ENCODE measurements around the gene UFC1.

Gene UFC1

DNA sequence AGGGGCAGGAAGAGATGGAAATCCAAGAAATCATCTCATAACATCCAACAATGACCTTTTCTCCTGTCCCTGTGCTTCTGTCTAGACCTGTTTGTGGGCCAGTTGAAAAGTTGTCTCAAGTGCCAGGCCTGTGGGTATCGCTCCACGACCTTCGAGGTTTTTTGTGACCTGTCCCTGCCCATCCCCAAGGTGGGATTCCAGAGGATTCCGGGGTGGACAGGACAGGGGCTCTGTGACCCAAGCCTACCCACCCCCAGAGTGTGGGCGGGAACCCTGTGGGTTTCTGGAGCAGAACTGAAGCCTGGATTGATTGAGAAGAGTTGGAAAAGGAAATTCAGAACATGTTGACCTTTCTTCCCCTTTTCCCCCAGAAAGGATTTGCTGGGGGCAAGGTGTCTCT lies 10.0 kb downstream of the UFC1 start:
- Histone ChIP-seq H3K4me3 (ENCODE audit: low read depth, low read length) (no peak overlapping the region), H3K9me3 (ENCODE audit: control insufficient read depth, insufficient read depth, low read length) (no peaks in the 10 kb centered on the region), H3K9ac (ENCODE audit: low read depth, low read length) (no peak overlapping the region), H3K27me3 (ENCODE audit: control insufficient read depth, insufficient read depth, low read length) (no peaks in the 10 kb centered on the region), H3K36me3 (ENCODE audit: control insufficient read depth, insufficient read depth, low read length) (peaks cover 10% of the 10 kb centered on the region), H3K4me1 (ENCODE audit: control insufficient read depth, insufficient read depth, low read length) (no peaks in the 10 kb centered on the region)

DNA sequence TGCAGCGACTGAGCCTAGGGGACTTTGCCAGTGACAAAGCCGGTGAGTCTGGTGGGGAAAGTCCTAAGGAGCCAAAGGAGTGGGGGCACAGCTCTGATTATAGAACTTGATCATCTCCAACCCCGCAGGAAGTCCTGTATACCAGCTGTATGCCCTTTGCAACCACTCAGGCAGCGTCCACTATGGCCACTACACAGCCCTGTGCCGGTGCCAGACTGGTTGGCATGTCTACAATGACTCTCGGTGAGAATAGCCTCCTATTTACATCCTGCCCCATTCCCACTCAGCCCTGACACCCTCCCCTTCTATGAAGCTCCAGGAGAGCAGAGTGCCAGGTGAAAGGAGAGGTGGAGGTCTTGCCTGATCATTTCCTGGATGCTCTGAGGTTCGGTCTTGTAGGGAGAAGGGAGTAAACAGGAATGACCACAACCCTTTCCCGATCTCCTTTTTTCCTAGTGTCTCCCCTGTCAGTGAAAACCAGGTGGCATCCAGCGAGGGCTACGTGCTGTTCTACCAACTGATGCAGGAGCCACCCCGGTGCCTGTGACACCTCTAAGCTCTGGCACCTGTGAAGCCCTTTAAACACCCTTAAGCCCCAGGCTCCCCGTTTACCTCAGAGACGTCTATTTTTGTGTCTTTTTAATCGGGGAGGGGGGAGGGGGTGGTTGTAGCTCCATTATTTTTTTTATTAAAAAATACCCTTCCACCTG lies 11.3 kb downstream of the UFC1 start:
- H3K4me3 ChIP-seq (ENCODE audit: low read depth, low read length), result peak overlapping the region; percentile 96
- no peaks in the 10 kb centered on the region for H3K4me1 ChIP-seq (ENCODE audit: control insufficient read depth, insufficient read depth, low read length)
- H3K9ac ChIP-seq (ENCODE audit: low read depth, low read length), result peak overlapping the region; percentile 37
- no peaks in the 10 kb centered on the region for H3K9me3 ChIP-seq (ENCODE audit: control insufficient read depth, insufficient read depth, low read length)
- H3K36me3 ChIP-seq (ENCODE audit: control insufficient read depth, insufficient read depth, low read length), result peaks cover 17% of the 10 kb centered on the region
- no peaks in the 10 kb centered on the region for H3K27me3 ChIP-seq (ENCODE audit: control insufficient read depth, insufficient read depth, low read length)

DNA sequence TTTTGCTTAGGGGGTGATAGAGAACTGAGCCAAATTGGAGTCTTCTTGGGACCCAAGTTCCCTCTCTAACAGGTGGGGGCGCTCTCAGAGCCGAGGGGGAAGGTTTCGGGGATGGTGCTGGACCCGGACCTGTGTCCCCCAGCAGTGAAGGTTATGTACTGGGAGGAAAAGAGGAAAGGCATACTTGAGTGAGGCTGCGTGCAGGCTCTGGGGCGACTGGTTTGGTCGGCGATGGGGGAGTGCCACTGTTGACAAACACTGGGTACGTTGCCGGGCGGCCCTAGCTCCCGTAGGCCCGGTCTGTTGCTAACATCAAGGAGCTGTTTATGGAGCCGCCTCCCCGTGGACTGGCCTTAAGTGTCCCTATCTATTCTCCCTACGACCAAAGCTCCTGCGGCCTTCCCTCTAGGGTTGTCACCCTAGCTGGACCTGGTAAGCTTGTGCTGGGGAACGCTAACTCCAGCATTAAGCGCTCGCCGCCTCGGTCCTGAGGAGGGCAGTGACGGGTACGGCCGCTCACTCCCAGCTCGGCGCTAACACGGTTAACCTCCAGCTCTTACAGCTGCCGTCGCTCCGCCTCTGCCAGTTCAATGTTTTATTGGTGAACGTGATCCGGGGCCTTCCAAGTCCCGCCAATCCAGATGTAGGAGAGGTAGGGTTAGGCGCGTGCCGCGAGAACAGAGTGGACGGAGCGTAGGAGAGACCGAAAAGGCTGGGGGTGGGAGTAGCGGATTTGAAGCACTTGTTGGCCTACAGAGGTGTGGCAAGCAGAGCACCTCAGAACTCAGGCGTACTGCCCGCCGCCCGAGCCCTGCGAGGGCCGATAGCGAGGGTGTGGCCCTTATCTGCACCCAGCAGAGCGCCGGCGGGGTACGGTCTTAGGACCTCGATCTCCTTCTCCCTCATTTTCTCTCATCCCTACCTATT lies 12.2 kb downstream of the UFC1 start, which contains the start of gene PPOX:
Gene PPOX (plus strand): TSS at position 685 of the 927 bp plus-strand sequence. CDS start 422 bp downstream, outside the sequence.
- H3K4me1 ChIP-seq (ENCODE audit: control insufficient read depth, insufficient read depth, low read length), result no peaks in the 10 kb centered on the region
- H3K36me3 ChIP-seq (ENCODE audit: control insufficient read depth, insufficient read depth, low read length), result peaks cover 25% of the 10 kb centered on the region

DNA sequence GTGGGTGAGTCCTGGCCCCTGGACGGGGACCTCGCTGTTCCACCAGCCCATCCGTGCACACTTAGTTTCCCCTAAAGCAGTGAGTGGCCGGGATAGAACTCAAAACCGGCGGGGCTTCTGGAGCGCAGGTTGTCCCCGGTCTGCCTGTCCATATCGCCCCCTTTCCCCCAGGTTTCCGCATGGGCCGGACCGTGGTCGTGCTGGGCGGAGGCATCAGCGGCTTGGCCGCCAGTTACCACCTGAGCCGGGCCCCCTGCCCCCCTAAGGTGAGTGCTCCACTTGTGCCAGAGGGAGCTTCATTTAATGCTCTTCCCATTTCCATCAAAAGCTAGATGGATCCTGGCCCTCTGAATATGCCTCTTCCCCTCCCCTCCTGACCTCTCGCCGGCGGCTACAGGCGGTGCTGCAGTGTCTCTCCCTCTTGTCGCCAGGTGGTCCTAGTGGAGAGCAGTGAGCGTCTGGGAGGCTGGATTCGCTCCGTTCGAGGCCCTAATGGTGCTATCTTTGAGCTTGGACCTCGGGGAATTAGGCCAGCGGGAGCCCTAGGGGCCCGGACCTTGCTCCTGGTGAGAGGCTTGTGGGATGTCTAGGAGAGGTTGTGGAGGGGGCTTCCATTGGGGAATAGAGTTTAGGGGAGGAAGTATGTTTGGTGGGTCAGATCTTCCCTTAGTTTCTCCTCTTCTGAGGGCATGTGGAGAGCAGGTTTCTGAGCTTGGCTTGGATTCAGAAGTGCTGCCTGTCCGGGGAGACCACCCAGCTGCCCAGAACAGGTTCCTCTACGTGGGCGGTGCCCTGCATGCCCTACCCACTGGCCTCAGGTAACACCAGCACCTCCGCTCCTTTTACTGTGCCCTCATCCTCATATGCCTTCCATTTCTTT lies 13.1 kb downstream of the UFC1 start:
- H3K4me3 ChIP-seq (ENCODE audit: low read depth, low read length), result peak overlapping the region; percentile 96
- peaks cover 34% of the 10 kb centered on the region for H3K36me3 ChIP-seq (ENCODE audit: control insufficient read depth, insufficient read depth, low read length)
- no peaks in the 10 kb centered on the region for H3K4me1 ChIP-seq (ENCODE audit: control insufficient read depth, insufficient read depth, low read length)
- H3K9ac ChIP-seq (ENCODE audit: low read depth, low read length), result peak overlapping the region; percentile 73
- H3K27me3 ChIP-seq (ENCODE audit: control insufficient read depth, insufficient read depth, low read length), result no peaks in the 10 kb centered on the region
- H3K9me3 ChIP-seq (ENCODE audit: control insufficient read depth, insufficient read depth, low read length), result no peaks in the 10 kb centered on the region

More for the DNA sequence above, 12.2 kb downstream of the UFC1 start, which contains the start of gene PPOX:
- Histone ChIP-seq H3K4me3 (ENCODE audit: low read depth, low read length) (peak within 1 kb of the TSS; percentile 96), H3K9ac (ENCODE audit: low read depth, low read length) (peak within 1 kb of the TSS; percentile 73), H3K9me3 (ENCODE audit: control insufficient read depth, insufficient read depth, low read length) (no peaks in the 10 kb centered on the region), H3K27me3 (ENCODE audit: control insufficient read depth, insufficient read depth, low read length) (no peaks in the 10 kb centered on the region)

DNA sequence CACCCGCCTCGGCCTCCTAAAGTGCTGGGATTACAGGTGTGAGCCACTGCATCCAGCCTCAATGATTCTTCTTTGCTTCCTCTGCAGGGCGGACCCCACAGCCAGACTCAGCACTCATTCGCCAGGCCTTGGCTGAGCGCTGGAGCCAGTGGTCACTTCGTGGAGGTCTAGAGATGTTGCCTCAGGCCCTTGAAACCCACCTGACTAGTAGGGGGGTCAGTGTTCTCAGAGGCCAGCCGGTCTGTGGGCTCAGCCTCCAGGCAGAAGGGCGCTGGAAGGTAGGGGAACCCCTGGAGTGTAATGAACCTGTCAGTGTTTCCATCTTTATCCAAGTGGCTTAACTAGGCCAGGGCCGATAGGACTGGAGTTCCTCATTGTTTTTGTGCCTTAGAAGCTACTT lies 15.1 kb downstream of the UFC1 start:
- H3K9me3 ChIP-seq (ENCODE audit: control insufficient read depth, insufficient read depth, low read length), result no peaks in the 10 kb centered on the region
- peaks cover 37% of the 10 kb centered on the region for H3K36me3 ChIP-seq (ENCODE audit: control insufficient read depth, insufficient read depth, low read length)
- no peaks in the 10 kb centered on the region for H3K4me1 ChIP-seq (ENCODE audit: control insufficient read depth, insufficient read depth, low read length)
- H3K27me3 ChIP-seq (ENCODE audit: control insufficient read depth, insufficient read depth, low read length), result no peaks in the 10 kb centered on the region
- no peak overlapping the region for H3K4me3 ChIP-seq (ENCODE audit: low read depth, low read length)
- no peak overlapping the region for H3K9ac ChIP-seq (ENCODE audit: low read depth, low read length)

DNA sequence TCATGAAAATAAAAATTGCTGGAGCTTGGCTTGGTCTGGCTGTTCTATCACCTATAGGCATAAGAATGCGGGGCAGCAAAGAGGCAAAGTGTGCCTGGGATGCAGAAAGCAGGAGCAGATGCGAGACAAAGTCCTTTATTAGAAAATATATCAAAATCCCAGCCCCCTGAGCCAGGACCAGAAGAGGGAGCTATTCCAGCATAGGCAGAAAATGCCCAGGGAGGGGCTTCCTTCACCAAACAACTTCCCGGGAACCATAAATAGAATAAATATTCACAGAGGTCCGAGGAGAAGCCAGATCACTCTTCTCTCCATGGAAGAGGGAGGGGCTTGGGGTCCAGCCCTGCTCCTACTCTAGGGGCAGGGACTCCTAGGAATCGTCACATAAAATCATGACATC lies 17.4 kb downstream of the UFC1 start:
- Histone ChIP-seq H3K9me3 (ENCODE audit: control insufficient read depth, insufficient read depth, low read length) (no peaks in the 10 kb centered on the region), H3K9ac (ENCODE audit: low read depth, low read length) (no peak overlapping the region), H3K4me3 (ENCODE audit: low read depth, low read length) (no peak overlapping the region), H3K27me3 (ENCODE audit: control insufficient read depth, insufficient read depth, low read length) (no peaks in the 10 kb centered on the region), H3K36me3 (ENCODE audit: control insufficient read depth, insufficient read depth, low read length) (peaks cover 37% of the 10 kb centered on the region), H3K4me1 (ENCODE audit: control insufficient read depth, insufficient read depth, low read length) (no peaks in the 10 kb centered on the region)

DNA sequence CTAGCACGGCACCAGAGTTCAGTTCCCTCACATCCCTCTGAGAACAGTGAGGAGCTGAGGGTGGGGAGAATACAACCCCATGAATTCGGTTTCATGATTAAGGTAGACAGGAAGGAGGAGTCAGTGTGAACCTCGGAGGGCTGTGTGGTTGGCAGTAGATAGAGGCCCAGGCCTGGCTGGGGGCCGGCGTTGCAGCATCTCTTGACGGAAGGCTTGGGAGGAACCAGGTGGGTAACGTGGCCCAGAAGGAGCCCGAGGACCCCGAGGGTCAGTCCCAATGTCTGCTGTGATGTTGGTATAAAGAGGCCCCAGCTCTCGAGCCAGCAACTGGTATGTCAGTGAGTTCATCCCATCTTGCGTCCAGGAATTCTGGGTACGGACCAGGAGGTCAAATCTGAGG lies 17.9 kb downstream of the UFC1 start:
- no peaks in the 10 kb centered on the region for H3K4me1 ChIP-seq (ENCODE audit: control insufficient read depth, insufficient read depth, low read length)
- H3K4me3 ChIP-seq (ENCODE audit: low read depth, low read length), result no peak overlapping the region
- H3K27me3 ChIP-seq (ENCODE audit: control insufficient read depth, insufficient read depth, low read length), result no peaks in the 10 kb centered on the region
- no peaks in the 10 kb centered on the region for H3K9me3 ChIP-seq (ENCODE audit: control insufficient read depth, insufficient read depth, low read length)
- peaks cover 37% of the 10 kb centered on the region for H3K36me3 ChIP-seq (ENCODE audit: control insufficient read depth, insufficient read depth, low read length)
- no peak overlapping the region for H3K9ac ChIP-seq (ENCODE audit: low read depth, low read length)

DNA sequence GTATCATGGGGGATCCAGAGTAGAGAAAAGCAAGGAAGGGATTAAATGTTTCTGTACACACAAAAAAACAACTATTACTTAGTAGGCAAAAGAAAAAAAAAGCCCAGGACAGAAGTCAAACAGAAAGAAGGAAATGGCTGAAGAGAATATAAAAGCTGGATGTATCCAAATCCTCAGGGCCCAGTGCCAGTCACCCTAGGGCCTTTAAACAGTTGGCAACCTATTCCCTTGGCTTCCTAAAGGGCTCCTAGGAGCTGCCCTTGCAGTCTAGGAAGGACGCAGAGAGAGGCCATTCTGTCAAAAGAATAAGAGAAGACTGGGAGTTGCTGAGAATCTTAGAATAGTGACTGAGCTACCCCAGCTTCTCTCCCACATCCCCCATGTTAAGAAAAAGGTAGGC lies 18.6 kb downstream of the UFC1 start:
- H3K36me3 ChIP-seq (ENCODE audit: control insufficient read depth, insufficient read depth, low read length), result peaks cover 37% of the 10 kb centered on the region
- H3K4me3 ChIP-seq (ENCODE audit: low read depth, low read length), result no peak overlapping the region
- no peaks in the 10 kb centered on the region for H3K4me1 ChIP-seq (ENCODE audit: control insufficient read depth, insufficient read depth, low read length)
- H3K9me3 ChIP-seq (ENCODE audit: control insufficient read depth, insufficient read depth, low read length), result no peaks in the 10 kb centered on the region
- no peaks in the 10 kb centered on the region for H3K27me3 ChIP-seq (ENCODE audit: control insufficient read depth, insufficient read depth, low read length)
- no peak overlapping the region for H3K9ac ChIP-seq (ENCODE audit: low read depth, low read length)

DNA sequence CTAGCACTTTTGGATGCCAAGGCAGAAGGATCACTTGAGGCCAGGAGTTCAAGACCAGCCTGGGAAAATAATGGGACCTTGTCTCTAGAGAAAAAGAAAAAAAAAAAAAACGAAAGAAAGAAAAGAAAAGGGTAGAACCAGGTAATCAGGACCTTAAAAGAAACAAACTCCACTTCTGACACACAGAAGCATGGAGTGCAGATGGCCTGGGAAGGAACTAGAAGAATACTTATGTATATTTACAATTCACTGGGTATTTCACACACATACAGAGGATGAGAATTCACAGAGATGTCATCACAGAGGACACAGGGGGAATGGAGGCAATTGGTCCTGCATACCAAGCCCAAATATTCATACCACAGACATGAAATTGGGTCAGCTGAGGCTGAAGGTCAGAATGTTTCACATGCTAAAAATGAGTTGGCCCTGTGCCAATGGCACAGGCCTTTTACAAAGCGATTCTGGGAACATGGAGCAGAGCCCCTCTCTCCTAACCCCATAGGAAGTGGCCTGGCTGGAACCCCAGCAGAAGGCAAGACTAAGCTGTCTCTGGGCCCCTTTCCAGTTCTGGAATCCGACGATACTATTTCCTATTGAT lies 19.1 kb downstream of the UFC1 start:
- Histone ChIP-seq H3K4me3 (ENCODE audit: low read depth, low read length) (no peak overlapping the region), H3K4me1 (ENCODE audit: control insufficient read depth, insufficient read depth, low read length) (no peaks in the 10 kb centered on the region), H3K9me3 (ENCODE audit: control insufficient read depth, insufficient read depth, low read length) (no peaks in the 10 kb centered on the region), H3K9ac (ENCODE audit: low read depth, low read length) (no peak overlapping the region), H3K27me3 (ENCODE audit: control insufficient read depth, insufficient read depth, low read length) (no peaks in the 10 kb centered on the region), H3K36me3 (ENCODE audit: control insufficient read depth, insufficient read depth, low read length) (peaks cover 37% of the 10 kb centered on the region)

DNA sequence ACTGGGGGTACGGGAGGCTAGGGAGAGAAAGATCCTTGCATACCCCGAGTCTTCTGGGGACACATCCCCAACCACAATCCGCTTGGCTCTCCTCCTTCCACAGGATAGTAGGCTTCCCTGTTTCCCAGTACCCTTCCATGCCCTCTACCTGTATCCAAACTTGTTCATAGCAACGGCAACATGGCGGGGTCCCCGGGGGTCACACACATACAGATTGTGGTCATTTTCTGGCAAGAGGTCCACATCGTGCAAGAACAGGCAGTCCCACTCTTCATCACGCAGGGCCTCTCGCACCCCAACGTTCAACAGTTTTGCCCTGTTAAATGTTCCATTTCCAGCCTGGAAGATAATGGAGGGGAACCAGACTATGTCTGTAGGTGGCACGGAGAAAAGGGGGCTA lies 19.9 kb downstream of the UFC1 start:
- Histone ChIP-seq H3K27me3 (ENCODE audit: control insufficient read depth, insufficient read depth, low read length) (no peaks in the 10 kb centered on the region), H3K36me3 (ENCODE audit: control insufficient read depth, insufficient read depth, low read length) (peaks cover 37% of the 10 kb centered on the region), H3K4me1 (ENCODE audit: control insufficient read depth, insufficient read depth, low read length) (peaks cover 4% of the 10 kb centered on the region), H3K9ac (ENCODE audit: low read depth, low read length) (no peak overlapping the region), H3K9me3 (ENCODE audit: control insufficient read depth, insufficient read depth, low read length) (no peaks in the 10 kb centered on the region), H3K4me3 (ENCODE audit: low read depth, low read length) (no peak overlapping the region)

DNA sequence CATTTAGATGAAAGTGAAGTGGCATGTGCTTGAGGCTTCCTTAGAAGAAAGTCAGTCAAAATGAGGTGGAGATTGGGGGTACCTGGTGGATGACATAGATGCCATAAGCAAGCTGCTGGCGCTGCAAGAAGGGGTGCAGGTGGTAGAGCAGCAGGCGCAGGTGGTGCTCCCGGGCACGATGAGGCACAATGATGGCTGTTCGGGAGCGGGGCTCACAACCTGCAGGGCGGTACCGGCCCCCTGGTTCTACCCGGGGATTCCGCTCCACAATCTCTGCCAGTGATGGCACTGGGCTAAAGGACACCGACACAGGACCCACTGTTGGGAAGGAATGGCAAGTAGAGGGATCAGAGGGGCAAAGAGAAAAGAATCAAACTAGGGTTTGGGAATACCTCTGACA lies 21.1 kb downstream of the UFC1 start:
- H3K9ac ChIP-seq (ENCODE audit: low read depth, low read length), result no peak overlapping the region
- peaks cover 4% of the 10 kb centered on the region for H3K4me1 ChIP-seq (ENCODE audit: control insufficient read depth, insufficient read depth, low read length)
- peaks cover 29% of the 10 kb centered on the region for H3K36me3 ChIP-seq (ENCODE audit: control insufficient read depth, insufficient read depth, low read length)
- H3K4me3 ChIP-seq (ENCODE audit: low read depth, low read length), result no peak overlapping the region
- no peaks in the 10 kb centered on the region for H3K9me3 ChIP-seq (ENCODE audit: control insufficient read depth, insufficient read depth, low read length)
- no peaks in the 10 kb centered on the region for H3K27me3 ChIP-seq (ENCODE audit: control insufficient read depth, insufficient read depth, low read length)
